GM18499 (cell line): ENCODE results near the gene PIEZO2.
"Not testable (repeated sequence)": the region's sequence is repeated elsewhere in the genome, so short reads cannot be mapped to it uniquely, and the experiment has no call there.

ENCODE experiments used
- ATAC-seq: cut with Tn5 transposase; IDR thresholded peaks from one replicate; pipeline ENCODE4 v1.9.1; 2021; ENCODE audit warnings: moderate number of reproducible peaks; ENCODE audit not compliant: insufficient read depth, unreplicated experiment

Gene PIEZO2

DNA sequence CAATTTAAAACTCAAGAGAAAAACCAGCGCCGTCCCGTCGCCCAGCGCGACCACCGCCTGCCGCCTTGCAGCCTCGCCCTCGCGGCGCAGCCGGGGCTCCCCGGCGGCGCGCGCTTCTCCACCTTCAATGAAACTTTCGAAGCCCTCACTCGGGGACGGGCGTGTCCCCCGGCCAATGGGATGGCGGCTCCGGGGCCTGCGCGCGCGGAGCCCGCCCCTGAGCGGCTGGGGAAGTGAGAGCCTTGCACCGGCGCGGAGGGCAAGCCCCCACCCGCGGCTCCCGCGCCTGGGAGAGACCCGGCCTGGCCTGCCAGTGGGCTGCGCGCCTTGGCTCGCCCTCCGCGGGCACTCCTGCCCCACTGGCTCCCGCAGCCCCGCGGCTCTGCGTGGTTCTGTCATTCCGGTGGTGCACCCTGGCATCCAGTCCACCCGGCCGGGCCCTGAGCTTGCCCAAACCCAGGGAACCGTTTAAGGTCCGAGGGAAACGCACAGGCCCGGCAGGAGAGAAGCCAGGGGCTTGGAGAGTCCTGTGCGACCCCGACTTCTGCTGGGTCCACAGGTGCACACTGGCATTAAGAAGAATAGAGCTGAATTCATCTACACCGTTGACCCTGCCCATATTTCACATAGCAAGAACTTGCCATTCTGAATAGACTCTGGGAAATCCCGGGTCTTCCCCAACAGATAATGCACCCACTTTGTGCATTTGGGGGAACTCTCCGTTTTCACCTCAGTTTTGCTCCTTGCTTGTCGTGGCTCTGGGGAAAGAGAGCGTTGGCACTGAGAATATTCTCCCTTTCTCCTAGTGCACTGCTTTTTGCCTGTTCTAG lies at the start of gene PIEZO2:
Gene PIEZO2, minus strand, starts transcription at position 129 of the 830 bp plus-strand sequence. CDS start 981 bp downstream, outside the sequence.
- peak; percentile 43 for ATAC-seq

DNA sequence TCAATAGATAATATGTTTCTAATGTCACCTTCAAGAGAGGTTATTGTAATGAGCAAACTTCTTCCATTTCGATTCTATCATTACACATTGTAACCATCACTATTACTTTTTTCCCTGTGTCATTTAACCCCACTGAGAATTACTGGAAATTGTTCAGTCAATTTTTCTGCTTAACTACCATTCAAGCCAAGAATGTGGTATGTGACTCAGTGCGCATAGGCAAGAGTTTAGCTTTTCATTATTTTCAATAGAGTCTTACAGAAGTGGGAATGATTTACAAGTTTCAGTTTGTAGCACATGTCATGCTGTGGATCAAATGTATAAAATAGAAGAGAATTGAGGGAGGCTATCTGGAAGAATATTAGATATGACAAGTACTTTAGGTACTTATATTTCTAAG lies 34.3 kb upstream of the PIEZO2 start:
- ATAC-seq = no peak

DNA sequence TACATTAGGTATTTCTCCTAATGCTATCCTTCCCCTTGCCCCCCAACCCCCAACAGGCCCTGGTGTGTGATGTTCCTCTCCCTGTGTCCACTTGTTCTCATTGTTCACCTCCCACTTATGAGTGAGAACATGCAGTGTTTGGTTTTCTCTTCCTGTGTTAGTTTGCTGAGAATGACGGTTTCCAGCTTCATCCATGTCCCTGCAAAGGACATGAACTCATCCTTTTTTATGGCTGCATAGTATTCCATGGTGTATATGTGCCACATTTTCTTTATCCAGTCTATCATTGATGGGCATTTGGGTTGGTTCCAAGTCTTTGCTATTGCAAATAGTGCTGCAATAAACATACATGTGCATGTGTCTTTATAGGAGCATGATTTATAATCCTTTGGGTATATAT lies 32.3 kb upstream of the PIEZO2 start:
- not testable (repeated sequence) for ATAC-seq

DNA sequence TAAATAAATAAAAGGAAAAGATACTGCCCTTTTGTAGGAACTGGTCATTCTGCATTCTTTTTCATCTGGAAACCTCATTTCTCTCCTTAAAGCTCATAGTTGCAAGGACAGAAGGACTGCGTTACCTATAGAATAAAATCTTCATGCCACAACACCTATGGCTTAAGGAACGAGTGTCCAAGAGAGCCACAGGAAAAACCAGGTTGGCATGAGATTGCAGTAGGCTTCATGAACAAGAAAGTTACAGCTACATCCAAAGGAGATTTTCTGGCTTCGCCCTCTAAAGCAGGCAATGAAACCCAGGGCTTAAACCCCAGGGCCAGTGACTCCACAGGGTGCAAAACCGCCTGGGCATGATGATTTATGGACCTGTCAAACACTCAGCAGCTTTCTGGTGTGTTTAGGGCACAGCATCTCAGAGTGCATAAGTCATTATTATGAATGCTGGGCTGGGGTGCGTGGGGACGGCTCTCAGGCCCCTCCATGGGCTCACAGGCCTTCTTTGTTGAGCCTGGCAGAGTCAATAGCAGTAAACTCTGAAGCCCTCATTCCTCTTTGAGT lies 30.7 kb upstream of the PIEZO2 start:
- ATAC-seq = no peak

DNA sequence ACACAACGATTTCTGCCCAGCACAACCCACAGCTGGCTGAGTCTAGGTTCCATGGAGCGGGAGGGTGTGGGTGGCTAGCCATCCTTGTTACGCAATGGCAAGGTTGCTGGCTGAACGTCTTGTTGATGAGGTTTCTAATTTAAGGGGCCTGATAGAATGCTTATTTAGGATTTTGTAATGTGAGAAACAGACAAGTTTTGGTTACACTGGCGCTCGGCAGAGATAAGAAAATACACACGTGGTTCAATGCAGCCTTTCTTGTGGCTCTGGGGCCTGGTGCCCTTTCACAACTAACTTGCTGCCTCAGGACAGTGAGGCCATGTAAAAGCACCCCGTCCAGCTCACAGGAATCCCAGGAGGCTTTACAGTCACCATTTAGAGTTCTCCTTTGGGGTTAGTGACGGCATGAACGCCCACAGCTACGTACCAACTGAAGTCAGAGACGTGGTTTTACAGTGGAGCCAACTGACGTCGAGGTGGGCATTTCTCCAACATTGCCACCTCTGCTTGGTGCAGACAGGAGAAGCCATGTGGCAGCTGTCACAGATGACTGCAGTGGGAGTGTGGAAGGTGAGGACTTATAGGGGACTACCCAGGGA lies 29.7 kb upstream of the PIEZO2 start:
- ATAC-seq = no peak

DNA sequence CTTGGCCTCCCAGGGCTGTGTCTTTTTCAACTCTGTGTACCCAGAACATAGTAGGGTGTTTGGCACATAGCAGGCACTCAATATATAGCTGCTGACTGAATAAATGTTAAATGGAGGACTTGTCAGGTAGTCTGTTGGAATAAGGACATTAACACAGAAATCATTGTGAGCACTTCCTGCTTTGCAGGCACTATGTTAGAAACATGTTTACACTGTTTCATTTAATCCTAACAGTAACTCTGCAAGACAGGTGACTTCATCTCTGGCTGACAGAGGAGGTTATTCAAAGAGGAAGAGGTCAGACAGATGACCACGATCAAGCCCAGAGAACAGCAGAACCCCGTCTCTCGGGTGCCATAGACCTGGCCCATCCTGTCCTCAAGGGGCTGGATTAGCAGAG lies 28.0 kb upstream of the PIEZO2 start:
- ATAC-seq = no peak

DNA sequence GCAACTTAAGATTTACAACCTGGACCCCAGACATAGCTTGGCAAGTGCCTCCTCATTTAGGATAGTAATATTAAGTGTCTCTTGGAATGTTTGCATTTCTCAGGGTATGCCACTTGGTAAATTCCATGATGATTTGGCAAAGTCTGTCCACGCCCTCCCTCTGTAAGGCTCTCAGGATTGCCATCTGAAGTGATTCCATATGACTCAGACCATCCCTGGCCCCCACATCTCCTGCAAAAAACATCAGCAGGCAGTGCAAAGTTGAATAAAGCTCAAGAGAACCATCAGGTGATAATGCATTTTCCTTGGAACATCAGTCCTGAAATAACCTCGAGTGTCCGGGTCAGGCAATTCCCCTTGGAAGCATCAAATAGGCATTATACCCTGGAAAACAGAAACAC lies 27.1 kb upstream of the PIEZO2 start:
- no peak for ATAC-seq

DNA sequence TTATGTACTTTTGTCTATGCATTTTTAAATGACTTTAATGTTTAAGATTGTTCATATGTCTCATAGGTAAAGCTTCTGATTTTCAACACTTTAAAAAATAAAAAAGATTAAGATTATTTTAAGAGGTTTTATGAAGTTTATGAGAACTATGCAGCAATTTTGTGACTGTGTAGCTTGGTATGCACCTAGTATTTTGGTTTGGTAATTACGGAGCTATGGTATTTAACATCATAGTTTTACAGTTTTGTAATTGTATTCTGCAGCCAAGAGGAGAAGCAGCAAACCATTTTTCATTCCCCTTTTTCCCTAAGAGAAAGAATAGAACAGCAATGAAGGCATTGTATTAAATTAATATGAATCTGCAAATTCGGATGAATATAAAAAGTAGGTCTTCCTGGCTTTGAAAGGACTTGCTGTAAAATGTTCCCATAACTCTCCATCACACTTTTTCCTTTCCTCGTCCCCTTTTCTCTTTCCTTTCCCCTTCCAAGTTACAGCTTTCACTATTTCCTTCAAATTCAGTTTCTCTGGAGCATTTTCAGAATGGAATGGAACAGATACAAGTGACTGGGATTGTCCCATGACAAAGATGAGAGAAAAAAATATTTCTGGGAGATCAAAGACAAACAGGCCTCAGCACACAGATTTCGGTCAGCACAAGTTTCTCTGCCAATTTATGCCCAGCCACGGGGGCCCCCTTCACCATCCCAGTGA lies 26.1 kb upstream of the PIEZO2 start:
- ATAC-seq = no peak

DNA sequence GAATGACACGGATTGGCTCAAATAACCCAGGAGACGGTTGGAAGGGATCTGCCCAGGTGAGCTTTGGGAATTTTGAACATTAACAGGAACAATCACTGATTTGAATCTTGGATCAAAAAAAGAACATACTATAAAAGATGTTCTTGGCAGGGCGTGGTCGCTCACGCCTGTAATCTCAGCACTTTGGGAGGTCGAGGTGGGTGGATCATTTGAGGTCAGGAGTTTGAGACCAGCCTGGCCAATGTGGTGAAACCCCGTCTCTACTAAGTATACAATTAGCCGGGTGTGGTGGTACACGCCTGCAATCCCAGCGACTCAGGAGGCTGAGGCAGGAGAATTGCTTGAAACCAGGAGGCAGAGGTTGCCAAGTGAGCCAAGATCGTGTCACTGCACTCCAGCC lies 24.8 kb upstream of the PIEZO2 start:
- ATAC-seq = not testable (repeated sequence)

DNA sequence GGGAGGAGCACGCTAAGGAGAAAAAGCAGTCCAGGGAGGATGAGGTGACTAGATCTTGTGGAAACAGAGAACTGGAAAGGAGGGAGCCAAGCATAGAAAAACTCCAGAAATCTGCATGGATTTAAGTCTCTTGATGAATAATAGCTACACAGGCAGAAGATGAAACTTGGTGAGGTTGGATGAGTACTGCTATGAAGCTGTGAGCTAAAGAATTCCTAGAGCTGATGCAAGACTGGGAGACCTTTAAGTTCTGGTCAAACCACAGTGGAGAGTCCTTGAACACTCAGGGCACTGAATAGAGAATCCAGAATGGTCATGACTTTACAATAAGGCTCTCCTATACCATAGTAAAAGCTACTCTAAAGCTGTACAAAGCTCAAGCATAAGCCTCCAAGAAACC lies 18.4 kb upstream of the PIEZO2 start:
- no peak for ATAC-seq

DNA sequence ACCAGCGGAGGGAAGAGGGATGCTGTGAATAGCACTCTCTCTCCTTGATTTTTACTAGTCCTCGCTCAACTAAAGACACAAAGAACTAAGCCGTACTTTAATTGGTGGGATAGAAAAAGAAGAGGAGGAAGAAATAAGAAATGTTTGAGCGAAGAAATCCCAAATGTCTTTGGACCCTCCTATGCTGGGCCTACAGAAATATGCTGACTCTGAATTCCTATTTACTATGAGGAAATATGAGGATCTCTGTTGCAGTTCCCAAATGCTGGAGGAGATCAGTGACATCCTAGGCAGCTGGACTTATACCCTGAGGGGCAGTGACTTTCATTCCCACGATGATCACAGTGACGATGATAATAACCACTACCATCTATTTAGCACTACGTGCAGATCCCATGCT lies 16.6 kb upstream of the PIEZO2 start:
- ATAC-seq = no peak

DNA sequence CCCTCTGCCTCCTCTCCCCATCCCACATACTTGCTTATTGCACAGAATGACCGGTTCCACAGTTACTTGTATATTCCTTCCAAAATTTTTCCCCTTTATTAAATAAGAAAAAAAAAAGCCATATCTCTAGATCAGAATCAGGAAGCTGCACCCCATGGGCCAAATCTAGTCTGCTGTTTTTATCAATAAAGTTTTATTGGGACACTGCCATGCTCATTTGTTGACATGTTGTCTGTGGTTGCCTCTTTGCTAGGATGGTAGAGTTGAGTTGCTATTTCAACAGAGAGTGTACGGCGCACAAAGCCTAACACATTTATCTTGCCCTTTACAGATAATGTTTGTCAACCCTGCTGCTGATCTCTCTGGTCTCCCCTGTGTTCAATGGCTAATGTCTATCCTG lies 15.8 kb upstream of the PIEZO2 start:
- no peak for ATAC-seq

DNA sequence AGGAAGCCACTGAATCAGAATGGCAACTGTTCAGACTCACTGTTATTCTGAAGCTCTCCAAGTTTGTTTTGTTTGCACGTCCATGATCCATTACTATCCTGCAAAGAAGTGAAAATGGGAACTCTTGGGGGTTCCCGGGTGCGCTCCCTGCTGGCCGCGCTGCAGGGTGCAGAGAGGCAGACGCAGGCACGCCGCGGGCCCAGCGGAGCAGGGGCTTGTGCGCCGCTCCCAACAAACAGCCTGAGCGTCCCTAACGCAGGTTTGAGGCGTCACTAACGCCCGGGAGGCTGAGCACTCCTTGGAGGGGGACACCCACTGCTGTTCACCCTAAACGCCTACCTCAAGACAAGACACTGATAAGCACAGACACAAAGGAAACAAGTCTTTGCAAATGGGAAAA lies 14.3 kb upstream of the PIEZO2 start:
- ATAC-seq = no peak

DNA sequence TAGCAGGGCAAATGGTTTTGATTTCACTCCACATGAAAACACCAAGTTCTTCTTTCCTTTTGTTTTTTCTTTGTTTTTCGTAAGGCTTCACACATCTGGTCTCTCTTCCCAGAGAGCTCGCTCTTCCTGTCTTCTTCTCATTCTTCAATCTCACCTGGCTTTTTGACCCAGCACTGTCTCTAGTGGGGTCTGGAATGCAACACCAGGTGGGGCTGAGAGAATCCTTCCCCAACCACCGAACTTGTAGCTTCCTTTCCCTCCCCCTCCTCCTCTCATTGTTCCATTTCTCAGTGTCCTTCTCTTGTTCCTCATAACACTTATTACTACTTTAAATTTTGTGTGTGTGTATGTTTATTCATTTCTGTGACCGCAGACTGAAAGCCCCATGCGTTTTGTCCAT lies 13.5 kb upstream of the PIEZO2 start:
- no peak for ATAC-seq

DNA sequence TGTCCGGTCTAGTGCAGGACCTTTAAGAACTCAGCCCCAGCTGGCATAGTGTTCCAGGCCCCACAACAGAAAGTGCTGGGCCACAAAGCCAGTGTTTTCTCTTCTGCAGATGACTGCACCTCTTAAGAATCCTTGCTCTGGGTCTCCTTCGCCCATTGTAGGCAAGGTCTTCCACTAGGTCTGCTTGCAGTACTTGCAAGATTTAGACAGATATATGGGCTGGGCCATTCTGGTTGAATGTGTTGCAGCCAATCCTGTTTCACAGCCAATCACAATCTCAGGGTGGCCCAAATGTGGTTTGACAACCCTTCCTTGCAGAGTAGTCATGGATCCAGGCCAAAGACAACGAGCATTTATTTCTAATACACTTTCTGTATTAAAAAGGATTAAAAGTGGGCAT lies 13.1 kb upstream of the PIEZO2 start:
- no peak for ATAC-seq

DNA sequence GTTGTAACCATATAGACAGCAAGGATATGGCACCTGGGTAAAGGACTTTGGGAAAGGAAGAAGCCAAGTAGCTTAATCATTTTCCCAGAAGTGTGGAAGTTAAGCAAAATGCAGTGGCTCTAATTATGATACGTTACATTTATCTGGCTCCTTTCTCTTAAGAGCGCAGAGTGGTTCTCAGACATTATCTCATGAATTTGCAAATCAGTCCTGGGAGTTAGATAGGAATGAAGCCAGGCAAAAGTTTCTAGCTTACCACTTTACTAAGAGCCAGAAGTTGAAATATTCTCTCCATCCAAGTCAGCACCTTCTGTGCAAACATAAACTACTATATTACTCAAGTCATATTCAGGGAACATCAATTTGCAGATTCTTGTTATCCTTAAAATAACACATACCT lies 10.9 kb upstream of the PIEZO2 start:
- no peak for ATAC-seq

DNA sequence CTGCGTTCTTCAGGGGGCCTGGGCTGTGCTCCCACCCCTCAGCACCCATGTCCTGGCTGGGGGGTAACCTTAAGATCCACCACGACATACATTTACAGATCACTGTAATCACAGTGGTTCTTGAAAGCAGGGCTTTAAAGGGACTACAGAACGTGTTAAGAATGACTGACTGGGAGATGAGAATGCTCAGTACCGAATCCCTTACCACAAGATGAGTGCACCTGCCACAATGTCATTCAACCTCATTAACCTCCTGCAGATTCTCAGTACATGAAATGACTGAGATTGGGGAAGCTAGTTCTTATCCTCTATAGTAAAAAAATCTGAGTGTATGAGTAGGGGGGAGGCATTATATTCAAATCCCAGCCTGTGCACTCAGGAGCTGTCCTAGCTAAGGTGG lies 10.5 kb upstream of the PIEZO2 start:
- ATAC-seq = no peak

DNA sequence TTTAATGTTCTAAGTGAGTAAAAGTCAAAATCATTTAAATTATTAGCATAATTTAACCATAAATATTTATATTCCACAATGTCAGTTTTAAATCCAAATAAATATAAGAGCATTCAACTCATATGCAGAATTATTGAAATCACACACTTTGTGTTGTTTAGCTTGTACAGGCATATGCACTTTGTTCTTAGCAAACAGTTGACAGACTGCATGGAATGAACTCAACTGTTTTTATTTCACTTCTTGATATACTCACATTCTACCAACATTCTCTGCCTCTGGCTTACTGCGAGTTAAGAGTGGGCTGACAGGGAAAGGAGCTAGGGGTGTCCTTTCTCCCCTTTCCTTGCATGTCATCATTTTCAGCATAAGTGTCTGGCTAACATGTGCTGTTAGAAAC lies 7.6 kb upstream of the PIEZO2 start:
- ATAC-seq = no peak

DNA sequence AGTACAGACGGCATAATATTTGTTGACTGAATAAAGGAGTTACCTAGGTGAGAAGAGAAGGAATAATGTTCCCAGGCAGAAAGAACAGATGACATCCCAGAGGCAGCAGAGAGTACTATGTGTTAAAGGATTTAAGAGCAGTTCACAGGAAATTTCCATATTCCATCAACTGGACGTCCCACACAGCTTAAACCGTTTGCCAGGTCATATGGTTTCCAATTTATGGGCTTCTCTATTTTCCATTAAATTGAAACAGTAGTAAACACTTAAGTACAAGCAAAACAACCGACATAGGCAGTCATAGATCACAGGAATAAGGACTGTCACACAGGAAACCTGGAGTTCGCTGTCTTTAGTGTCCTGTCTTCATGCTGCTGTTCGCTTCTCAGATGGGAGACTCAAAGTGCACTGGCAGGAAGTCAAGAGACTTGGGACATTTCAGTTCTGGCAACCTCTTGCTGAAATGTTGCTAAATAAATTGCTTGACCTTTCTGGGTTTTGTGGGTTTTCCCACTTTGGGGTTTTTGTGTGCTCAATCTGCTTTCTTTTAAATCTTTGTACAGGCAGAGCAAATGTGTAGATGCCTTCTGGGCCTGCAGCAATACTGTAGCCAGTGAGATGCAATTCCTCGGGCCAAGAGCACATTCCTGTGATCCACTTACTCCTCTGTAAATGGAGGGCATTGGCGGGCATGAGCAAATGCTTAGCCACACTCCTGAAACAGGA lies 5.8 kb upstream of the PIEZO2 start:
- ATAC-seq = no peak

DNA sequence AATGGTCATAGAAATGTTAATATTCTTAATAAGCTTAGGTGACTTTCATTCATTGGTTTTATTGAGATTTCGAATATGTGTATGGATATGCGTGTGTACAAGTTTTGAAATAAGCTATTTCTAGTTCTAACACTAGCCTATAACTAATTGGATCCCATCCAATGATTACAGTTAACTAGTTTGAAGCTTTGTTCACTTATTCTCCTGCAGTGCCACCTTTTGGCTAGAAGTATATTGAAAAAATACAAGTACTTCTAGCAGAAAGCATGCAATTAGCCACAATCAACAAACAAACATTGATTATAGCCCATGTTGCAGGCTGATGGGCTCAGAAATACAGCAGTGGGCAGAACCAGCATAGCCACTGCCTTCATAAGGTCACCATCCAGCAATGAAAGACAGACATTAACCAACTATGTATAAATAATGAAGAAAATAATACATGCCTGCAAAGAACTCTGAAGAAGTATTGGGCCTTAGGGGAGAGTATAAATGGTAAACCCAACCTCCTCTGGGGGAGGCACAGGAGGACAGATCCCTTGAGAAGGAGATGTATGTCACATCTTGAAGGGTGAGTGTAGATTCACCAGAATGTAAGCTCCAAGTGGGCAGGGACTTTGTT lies 5.1 kb upstream of the PIEZO2 start:
- ATAC-seq = no peak
